ENCODE results near the gene BBS7. TPM values are rescaled to one million over a fixed set of nuclear protein-coding genes. Genes with fewer than 3 reads are reported as not detected.

Gene BBS7
- total and polyA plus RNA-seq, 9 of the 15 experiments (the other 6 are each of a cell fraction or from before 2014, with no cell fraction given) = 13.4 to 25.8 (median 16.4) TPM

GRCh38 chr4:121790976-121791375 lies 79.3 kb downstream of the BBS7 start (continued):
- TF ChIP-seq ZNF407 (IDR thresholded peaks at IDR 0.05; ENCODE audit: low read depth) = no peak
- TF ChIP-seq ZNF592 (IDR thresholded peaks at IDR 0.05) = no peak
- no peak for TF ChIP-seq NFE2L1 (tag; IDR thresholded peaks at IDR 0.05; ENCODE audit: borderline replicate concordance, low read depth)
- no peak for TF ChIP-seq CBX2 (IDR thresholded peaks at IDR 0.05; ENCODE audit: insufficient read depth, low read length, poor library complexity, severe bottlenecking)
- TF ChIP-seq SMAD1 (IDR thresholded peaks at IDR 0.05; ENCODE audit: low read depth, low read length, partially characterized antibody) = no peak
- TF ChIP-seq NFYB (IDR thresholded peaks at IDR 0.05; ENCODE audit: extremely low read depth, insufficient read length) = no peak
- no peak for TF ChIP-seq ZFP1 (CRISPR knock-in tag; IDR thresholded peaks at IDR 0.05)
- no peak for TF ChIP-seq HNRNPL (IDR thresholded peaks at IDR 0.05; ENCODE audit: low read depth, low read length)
- peak; percentile 80 for TF ChIP-seq ZNF766 (CRISPR knock-in tag; conservative IDR thresholded peaks at IDR 0.05)
- TF ChIP-seq DEAF1 (CRISPR knock-in tag; IDR thresholded peaks at IDR 0.05) = no peak
- TF ChIP-seq CBX8 (IDR thresholded peaks at IDR 0.05; ENCODE audit: borderline replicate concordance, extremely low read depth, low read depth, low read length, poor library complexity, severe bottlenecking) = no peak
- peak; percentile 81 for TF ChIP-seq HMBOX1 (IDR thresholded peaks at IDR 0.05)
